Stimulated activated CD4-positive, alpha-beta T cell treated with anti-CD3 and anti-CD28 coated beads, Interleukin-1b, Interleukin-23, amount 100 ng/mL, for 4 hours (primary cell): ENCODE measurements around the gene TRIM41.
"Not testable (repeated sequence)": the region's sequence is repeated elsewhere in the genome, so short reads cannot be mapped to it uniquely, and the experiment has no call there.

ENCODE experiments used
- DNase-seq, 2 donors: peaks; one replicate each; pipeline ENCODE4 v3.0.0-alpha.2; 2020; ENCODE audit warnings: low read depth in 2 of 2

Gene TRIM41

DNA sequence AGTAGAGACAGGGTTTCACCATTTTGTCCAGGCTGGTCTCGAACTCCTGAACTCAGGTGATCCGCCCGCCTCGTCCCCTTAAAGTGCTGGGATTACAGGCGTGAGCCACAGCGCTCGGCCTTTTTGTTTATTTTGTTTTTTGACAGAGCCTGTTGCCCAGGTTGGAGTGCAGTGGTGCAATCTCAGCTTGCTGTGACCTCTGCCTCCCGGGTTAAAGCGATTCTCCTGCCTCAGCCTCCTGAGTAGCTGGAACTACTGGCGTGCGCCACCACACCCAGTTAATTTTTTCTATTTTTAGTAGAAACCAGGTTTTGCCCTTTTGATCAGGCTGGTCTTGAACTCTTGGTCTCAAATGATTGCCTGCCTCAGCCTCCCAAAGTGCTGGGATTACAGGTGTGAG is 12.9 kb upstream of the TRIM41 start:
- DNase-seq = not testable (repeated sequence)

DNA sequence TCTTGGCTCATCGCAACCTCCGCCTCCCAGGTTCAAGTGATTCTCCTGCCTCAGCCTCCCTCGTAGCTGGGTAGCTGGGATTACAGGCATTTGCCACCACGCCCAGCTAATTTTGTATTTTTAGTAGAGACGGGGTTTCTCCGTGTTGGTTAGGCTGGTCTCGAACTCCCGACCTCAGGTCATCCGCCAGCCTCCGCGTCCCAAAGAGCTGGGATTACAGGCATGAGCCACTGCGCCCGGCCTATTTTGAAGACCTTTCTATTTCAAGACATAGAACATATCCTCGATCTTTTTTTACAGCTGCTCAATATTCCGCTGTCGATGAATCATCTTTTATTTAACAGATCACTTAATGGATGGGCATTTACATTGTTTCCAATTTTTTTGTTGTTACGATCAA is 12.4 kb upstream of the TRIM41 start:
- DNase-seq = not testable (repeated sequence)

DNA sequence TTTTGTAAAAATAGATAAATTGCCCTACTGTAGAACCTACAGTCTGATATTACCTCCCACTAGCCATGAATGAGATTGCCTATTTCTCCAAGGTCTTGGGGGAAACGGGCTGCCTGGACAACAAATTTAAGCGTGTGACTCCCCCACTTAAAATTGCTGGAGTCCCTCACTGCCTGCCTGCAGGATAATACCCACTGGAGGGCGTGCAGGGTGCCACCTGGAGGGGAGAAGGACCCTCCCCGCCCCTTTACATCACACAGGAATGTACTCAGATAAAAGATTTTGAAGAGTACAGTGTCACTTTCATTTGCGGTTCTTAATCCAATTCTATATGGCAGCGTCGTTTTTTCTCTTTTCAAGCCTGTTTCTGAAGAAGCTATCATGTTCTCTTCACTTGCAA is 11.9 kb upstream of the TRIM41 start:
- no peak for DNase-seq

DNA sequence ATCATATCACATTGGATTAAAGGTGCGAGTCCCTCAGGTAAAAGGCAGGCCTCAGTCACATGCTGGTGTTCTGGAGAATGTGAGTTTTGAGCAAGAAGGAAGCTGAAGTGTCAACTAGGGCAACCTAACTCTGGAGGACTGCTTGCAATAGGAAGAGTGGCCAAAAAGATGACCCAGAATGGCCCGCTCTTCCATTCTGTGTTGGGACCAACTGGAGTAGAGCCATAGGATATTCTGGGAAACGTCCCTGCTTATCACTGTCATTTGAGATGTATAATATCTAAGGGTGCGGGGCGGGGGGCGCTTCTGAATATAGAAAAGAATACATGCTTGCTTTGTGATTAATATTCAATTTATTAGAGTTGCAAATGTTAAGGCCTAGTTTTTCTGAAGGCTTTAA is 11.0 kb upstream of the TRIM41 start:
- DNase-seq = no peak

DNA sequence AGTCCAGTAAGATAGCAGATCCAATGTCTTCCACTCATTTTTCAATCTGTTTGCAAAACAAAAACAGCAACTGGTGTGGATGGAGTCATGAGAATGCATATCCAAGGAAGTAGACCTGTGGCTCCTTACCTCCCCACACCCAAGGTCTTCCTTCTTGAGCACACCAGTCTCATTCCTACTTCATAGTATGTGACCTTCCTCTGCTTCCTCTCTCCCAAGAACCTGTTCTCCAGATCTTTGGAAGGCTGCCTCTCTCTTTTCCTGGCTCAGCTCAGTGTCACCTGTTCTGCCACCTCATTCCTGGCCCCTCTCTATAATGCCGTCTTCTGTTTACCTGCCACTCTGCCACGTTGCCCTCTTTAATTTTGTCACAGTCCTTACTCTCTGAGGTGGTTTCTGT is 10.1 kb upstream of the TRIM41 start:
- no peak for DNase-seq

DNA sequence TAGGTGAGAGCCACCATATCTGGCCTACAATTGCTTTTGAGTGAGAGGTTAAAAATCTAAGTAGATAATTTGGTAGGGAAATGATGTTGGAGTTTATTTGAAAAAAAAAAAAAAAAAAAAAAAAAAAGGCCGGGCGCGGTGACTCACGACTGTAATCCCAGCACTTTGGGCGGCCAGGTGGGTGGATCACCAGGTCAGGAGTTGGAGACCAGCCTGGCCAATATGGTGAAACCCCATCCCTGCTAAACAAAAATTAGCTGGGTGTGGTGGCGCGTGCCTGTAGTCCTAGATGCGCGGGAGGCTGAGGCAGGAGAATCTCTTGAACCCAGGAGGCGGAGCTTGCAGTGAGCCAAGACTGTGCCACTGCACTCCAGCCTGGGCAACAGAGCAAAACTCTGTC is 8.8 kb upstream of the TRIM41 start:
- DNase-seq = not testable (repeated sequence)

DNA sequence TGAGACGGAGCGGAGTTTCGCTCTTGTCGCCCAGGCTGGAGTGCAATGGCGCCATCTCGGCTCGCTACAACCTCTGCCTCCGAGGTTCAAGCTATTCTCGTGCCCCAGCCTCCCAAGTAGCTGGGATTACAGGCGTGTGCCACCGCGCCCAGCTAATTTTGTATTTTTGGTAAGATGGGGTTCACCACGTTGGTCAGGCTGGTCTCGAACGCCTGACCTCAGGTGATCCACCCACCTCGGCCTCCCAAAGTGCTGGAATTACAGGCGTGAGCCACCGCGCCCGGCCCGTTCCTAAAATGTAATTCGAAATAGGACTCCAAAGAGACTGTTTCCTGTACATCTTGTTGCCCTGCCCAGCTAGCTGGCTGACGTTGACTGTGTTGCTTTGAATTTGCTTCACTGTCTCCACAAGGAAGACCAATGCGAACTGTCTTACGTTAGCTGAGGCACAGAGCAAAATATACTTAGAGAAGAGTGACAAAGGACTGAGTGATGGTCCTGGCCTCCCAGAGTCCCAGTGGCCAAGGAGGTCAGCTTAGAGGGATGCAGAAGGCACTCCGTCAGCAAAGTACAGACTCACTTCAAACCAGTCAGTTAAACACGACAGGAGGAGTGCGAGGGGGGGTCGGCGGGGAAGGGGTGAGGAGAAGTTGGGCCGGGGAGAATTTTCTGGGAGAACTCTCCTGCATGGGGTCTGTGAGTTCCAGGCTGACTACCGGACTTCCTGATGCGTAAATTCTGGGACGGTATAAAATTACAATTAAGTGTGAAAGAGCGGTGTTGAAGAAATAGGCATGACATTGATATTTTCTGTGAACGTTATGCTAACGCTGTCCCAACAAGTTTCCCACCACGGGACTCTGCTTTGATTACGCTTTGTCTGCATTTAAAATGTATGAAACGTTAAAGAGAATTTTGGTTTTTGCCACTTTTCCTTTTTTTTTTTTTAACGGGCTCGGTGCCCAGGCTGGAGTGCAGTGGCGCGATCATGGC is 6.8 kb upstream of the TRIM41 start:
- no peak for DNase-seq

DNA sequence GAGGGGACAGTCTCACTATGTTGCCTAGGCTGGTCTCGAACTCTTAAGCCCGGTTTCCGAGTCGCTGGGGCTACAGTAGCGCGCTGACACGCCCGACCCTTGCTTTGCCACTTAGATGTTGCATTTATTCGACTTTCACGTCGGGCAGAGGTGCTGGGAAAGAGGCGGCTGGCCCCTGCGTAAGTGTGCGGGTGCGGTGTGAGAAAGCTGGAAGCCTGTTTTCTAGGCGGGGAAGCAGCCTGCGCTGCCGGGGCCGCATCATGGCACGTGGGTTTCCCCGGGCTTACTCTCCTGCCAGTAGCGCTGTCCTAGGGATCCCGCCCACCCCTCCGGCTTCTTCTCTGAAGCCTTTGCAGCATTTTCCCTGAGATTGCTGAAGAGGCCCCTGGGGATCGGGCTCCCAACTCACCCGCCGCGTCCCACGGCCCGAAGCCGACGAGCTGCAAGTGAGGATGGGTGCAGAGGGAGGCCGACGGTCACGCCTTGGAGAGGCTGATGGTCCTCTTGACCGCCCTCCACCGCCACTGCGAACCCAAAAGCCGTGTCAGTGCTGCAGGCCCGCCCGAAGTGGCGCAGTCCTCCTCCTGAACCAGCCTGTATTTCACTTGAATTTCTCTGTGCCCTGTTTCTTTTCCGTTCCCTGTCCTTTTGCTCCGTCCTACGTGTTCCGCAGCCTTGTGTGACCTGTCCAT is 5.8 kb upstream of the TRIM41 start:
- peak in 1 of 2 donors; percentile 49 for DNase-seq

DNA sequence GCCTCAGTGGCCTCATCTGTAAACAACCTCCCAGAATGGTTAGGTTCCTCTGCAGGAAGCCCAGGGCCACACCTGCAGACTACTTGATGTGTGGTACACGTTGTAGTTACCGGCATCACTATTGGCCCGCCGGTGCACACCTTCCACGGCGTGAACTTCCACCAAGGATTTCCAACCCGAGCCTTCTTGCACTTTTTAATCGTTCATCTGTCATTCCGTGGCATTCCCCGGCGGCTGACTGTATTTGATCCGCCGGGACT is 5.3 kb upstream of the TRIM41 start:
- DNase-seq = peak in 1 of 2 donors; percentile 29

DNA sequence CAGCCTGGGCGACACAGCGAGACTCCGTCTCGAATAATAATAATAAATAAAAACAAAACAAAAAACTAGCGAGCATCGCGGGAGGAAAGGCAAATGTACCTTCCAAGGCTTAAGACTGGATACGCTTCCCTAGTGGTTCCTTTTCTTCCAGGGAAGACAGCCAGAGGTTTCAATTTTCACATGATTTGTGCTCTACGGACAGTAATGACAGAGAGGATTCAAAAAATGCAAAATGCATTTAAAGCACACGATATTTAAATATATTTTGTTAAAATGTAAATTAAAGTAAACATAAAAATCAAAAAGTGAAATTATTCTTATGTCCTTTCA is 4.3 kb upstream of the TRIM41 start:
- no peak for DNase-seq

DNA sequence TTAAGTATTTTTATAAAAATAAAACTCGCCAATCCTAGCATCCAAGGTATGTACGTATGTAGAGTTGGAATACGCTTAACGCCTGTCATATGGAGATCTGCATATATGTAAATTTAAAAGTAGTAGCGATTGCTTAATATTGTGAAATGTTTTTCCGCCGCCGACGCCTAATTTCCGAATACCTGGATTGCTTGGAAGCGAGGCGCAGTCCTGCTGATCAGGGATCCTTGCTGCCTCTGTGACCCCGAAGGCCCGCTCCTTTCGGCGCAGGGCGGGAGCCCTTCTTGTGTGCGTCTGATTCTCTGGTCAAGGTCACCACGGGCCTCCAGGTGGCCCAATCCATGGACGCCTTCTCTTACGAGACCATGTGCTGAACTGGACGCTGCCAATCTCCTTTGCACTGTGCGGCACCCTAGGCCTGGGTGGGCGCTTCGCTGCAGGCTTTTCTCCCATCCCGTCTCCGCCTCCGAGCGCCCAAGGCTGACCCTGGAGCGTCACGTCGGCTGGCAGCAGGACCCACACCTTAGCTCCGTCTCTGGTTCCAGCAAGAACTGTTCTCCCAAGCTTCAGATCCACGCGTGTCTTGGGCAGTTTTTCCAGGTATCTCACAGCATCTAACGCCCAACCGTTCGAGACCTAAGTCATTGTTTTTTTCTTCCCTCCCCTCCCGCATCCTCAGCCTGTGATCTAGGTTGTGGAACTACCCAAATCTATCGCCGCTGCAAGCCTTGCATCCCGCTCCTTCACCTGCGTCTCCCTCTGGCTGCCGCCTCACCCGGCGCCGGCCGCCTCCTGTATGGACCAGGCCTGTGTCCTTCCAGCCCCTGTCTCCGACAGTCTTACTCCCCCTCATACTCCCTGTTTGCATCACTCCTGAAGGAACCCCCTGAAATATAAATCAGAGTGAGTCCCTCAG is 3.6 kb upstream of the TRIM41 start:
- DNase-seq = no peak

DNA sequence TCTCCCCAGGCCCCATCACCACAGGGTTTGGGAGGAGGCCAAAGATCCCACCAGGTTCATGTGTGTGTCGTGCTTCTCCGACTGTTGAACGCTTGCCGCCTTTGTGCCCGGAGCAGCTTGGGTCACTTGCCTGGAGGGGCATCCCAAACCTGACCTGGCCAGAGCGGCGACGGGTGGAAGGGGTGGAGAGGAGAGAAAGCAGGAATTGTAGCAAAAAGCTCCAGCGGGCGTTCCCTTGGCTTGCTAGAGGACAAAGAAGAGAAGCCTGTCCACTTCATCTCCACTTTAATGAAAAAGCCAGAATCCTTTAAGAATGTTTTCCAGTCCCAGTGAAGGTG is 2.9 kb upstream of the TRIM41 start:
- no peak for DNase-seq

DNA sequence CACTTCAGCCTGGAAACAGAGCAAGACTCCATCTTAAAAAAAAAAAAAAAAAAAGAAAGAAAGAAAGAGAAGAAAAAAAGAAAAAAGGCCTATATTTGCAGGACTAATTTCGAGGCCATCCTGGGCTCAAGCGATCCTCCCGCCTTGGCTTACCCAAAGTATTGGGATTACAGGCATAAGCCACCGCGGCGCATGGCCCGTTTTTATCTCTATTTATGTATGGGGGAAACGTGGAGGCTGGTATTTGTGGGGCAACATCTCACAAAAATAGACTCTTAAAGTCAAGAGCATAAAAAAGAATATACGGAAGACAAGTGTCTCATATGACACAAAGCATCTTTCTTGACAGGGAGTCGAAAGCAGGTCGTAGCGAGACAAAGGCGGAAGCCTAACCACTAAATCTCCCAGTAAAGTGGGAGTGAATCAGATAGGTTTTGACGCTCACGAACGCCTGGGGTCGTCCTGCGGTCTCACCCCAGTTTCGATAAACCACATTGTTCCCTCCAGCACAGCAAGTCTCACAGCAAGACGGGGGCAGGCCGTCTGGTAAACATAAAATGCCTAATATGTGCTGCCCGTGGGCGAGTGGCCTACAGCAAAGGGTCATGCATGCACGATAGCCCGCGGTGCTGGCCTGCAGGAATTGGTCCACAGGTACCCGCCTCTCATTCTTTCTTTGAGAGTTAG is 1.8 kb upstream of the TRIM41 start:
- DNase-seq = no peak

DNA sequence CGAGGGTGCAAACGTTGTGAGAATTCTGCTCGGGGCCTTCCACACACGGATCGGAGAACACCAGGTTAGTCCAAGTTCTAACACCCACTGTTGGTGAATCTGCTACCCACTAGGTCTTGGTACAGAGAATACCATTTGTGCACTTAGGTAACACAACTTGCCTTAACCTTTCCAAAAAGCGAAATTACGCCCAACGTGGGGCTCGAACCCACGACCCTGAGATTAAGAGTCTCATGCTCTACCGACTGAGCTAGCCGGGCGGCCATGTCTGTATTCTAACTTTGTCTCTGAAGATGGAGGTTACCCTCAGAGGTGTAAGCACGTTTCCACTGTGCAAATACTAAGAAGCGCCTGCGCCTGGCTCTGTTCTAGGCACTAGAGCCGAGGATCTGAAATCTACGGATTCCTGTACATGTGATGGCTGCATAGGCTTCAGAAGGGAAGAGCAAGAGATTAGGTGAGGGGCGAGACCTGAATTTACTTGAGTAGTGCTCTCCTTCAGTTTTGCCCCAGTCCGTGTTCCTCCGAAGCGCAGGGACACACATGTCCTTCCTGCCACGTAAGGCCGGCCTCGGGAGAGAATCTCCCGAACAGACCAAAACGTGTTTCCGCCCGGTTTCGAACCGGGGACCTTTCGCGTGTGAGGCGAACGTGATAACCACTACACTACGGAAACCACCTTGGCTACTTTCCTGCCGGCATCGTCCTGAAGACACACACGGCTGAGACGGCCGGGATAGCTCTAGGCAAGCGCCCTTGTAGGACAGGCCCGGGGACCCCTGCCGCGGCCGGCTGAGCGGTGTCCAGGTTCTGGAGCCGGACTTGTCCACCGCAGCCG is 1.1 kb upstream of the TRIM41 start:
- peak; percentile 94 to 100 for DNase-seq

DNA sequence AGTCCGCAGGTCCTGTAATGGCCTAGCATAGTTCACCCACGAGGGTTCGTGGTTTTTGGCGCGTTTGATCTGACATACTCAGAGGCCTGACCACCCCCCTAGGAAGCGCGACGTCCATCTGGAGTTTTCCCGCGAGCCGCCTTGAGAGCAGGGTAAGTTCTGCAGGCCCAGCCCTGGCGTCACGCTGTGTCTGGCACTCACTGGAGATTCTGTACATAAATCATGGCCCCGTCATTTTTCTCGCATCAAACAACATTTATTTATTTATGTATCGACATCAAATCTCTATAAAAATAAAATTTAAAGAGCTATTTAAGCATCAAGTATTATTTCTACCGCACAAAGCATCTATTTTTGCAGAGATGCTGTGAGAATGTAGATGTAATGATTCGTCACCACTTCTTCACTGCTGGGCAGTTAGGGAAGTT is 437 bp upstream of the TRIM41 start:
- DNase-seq = no peak

DNA sequence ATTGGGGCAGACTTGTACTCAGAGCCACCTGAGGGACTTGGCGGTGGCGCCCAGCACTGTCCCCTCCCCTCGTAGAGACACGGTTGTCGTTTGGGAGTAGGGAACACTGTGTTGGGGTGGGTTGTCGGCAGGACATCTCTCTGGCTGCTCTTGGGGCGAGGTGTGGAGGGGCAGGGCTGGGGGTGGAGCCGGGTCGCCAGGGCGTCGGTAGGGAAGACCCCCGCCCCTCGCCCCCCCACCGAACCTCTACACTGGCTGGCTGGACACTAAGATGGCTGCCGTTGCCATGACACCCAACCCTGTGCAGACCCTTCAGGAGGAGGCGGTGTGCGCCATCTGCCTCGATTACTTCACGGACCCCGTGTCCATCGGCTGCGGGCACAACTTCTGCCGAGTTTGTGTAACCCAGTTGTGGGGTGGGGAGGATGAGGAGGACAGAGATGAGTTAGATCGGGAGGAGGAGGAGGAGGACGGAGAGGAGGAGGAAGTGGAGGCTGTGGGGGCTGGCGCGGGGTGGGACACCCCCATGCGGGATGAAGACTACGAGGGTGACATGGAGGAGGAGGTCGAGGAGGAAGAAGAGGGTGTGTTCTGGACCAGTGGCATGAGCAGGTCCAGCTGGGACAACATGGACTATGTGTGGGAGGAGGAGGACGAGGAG is 778 bp downstream of the TRIM41 start:
- no peak for DNase-seq

DNA sequence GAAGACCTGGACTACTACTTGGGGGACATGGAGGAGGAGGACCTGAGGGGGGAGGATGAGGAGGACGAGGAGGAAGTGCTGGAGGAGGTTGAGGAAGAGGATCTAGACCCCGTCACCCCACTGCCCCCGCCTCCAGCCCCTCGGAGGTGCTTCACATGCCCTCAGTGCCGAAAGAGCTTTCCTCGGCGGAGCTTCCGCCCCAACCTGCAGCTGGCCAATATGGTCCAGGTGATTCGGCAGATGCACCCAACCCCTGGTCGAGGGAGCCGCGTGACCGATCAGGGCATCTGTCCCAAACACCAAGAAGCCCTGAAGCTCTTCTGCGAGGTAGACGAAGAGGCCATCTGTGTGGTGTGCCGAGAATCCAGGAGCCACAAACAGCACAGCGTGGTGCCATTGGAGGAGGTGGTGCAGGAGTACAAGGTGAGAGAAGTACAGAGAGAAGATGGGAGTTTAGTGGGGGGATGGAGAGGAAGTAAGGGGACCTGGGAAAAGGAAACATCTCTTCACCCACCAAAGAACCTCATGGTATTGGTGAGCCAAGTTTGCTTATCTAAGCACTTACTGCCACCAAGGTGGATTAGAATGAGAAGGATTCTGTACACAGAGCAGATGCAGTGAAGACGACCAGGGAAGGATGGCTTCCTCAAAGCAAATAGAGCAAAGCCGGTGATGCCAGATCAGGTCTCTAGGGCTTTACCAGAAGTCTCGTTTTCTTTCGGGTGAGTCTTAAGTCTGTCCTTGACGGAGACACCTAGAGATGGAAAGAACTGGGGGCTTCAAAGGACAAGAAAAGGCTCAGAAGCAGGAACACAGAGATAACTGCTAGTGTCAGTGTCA is 1.5 kb downstream of the TRIM41 start:
- no peak for DNase-seq

DNA sequence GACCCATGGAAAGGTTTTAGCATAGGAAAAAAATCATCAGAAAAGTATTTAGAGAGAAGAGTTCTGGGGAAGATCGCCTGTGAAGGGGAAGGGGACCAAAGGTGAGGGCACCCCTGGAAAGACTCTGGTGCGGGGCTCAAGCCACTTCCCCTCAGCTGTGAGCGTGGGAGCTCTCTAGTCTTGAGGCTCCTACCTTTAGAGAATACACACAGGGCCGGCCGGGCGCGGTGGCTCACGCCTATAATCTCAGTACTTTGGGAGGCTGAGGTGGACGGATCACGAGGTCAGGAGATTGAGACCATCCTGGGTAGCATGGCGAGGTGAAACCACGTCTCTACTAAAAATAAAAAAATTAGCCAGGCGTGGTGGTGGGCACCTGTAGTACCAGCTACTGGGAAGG is 6.9 kb downstream of the TRIM41 start:
- no peak for DNase-seq

DNA sequence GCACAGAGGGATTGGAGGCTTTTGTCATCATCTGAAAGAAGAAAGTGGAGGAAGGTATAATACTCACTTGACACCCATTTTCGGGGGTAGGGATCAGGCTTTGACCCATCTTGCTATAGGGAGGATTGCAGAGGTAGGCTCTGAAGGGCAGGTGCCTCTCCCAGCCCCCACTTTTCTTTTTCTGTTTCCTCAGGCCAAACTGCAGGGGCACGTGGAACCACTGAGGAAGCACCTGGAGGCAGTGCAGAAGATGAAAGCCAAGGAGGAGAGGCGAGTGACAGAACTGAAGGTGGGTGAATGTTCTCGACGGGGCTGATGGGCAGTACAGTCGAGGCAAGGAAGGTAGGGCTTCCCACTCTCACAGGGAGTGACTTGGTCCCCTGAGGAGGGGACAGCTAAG is 7.5 kb downstream of the TRIM41 start:
- DNase-seq = no peak

DNA sequence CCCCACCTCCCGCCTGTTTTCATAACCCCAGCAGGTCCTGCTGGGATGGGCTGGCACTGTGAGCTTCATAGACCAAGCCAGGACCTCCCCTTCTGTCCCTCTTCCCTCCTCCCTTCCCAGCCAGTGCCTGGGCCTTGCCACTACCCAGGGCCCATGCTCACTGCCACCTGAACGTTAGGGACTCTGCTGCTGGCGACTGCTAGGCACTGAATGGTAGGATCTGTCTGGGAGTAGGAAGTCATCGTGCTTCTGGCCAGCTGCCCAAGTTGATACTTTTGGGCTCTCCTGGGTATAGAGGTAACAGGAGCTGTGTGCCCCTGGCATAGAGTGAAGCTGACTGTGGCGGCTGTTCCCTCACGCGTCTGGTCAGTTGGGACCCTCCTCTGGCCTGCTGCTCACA is 8.4 kb downstream of the TRIM41 start:
- no peak for DNase-seq
